H1 (cell line): Measurements from ENCODE around the gene METTL9. TPM values are rescaled to one million over a fixed set of nuclear protein-coding genes. Genes with fewer than 3 reads are reported as not detected.

Source experiments
- FOSL1 ChIP-seq: IDR thresholded peaks from 2 replicates; pipeline ENCODE4 v1.6.1; 2011; ENCODE audit warnings: mild to moderate bottlenecking, low read depth, low read length, moderate library complexity; ENCODE audit not compliant: insufficient read depth
- KDM5A ChIP-seq: fragments of 200-600 bp; IDR thresholded peaks from 2 replicates; pipeline ENCODE4 v1.7.1; 2012; ENCODE audit warnings: mild to moderate bottlenecking, low read length, inconsistent platforms, mixed read lengths
- polyA plus RNA-seq, 7 experiments: library from polyadenylated mRNA; depleted of rRNA in 3 of 7; stranded (reverse) in 5 of 7; unstranded in 2 of 7; fragments of >200 nt in 5 of 7; fragments of 200-250 nt in 2 of 7; gene quantifications; 1 replicate in 5 of 7; 2 replicates in 1 of 7; 4 replicates in 1 of 7; pipeline versions ENCODE4 v1.2.1 to v1.2.3, GENCODE V29; 2011 to 2013; ENCODE audit warnings: missing spikeins in 2 of 7, mixed read lengths in 2 of 7
- total RNA-seq: library from RNA; stranded (reverse); fragmentation: NEBNext Ultra II Directional; extraction: Animal tissue kit (Norgen Biotek cat#: 25700); gene quantifications from 2 replicates; pipeline ENCODE4 v1.2.1, GENCODE V29; 2021

Gene METTL9
- total and polyA plus RNA-seq, 2 of the 8 experiments (the other 6 are each of a cell fraction or from before 2014, with no cell fraction given), result 45.4 to 112 TPM

DNA sequence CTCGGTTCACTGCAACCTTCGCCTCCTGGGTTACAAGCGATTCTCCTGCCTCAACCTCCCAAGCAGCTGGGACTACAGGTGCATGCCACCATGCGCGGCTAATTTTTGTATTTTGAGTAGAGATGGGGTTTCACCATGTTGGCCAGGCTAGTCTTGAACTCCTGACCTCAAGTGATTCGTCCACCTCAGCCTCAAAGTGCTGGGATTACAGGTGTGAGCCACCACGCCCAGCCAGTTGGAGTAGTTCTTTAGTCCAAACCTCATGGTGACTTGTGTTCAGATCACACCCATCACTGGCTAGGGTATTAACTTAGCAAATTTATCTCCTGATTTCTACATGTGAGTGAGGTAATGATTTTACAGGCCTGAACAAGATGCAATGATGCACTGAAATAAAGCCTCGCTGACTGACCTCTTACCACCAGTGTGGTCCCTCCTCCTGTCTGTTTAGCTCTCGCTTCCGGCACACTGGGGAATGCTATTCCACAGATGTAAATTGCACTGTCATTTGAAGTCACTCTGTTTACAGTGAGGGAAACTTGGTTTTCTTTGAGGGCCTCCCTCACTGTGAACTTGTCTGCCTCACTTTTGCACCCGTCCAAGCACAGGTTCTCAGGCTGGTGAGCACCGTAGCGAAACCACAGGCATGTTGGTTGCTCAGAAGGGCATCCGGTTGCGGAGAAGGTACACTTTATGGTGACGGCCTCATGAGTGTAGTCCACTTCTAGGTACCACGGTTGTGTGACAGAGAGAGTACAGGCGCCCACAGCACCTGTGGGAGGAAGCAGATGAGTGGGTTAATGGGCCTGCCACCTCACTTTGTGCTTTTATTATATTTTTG, 47.6 kb downstream of the METTL9 start (continued):
- TF ChIP-seq FOSL1 (no peak), KDM5A (no peak)
